K562 (cell line): ENCODE data around the gene CFHR4.
"Not testable (repeated sequence)": the region's sequence is repeated elsewhere in the genome, so short reads cannot be mapped to it uniquely, and the experiment has no call there.

Source experiments
- HNRNPL ChIP-seq: fragments of 200-400 bp; formaldehyde crosslinking; IDR thresholded peaks from 2 replicates; pipeline ENCODE4 v1.6.1; 2017; ENCODE audit warnings: low read depth, mild to moderate bottlenecking, low read length
- VEZF1 ChIP-seq: fragments of 200-800 bp; sonication (Bioruptor generic); IDR thresholded peaks from 2 replicates; pipeline ENCODE4 v1.6.1; 2017; ENCODE audit warnings: missing genetic modification characterization, missing compliant biosample characterization
- ZBTB40 ChIP-seq, 2 experiments: fragments of 450-650 bp in 1 of 2; sonication (generic) in 1 of 2; formaldehyde crosslinking in 1 of 2; IDR thresholded peaks; 2 replicates each; pipeline versions ENCODE4 v1.7.1 to v1.9.0; 2016 to 2022; ENCODE audit warnings: inconsistent platforms in 1 of 2, mild to moderate bottlenecking in 1 of 2, missing genetic modification reagents in 1 of 2

GRCh38 chr1:196943568-196943967 lies 55.7 kb downstream of the CFHR4 start, which contains the start of gene CFHR2:
- not testable (repeated sequence) for TF ChIP-seq VEZF1; HNRNPL; ZBTB40 (IDR thresholded peaks at IDR 0.05); ZBTB40 (CRISPR knock-in tag; IDR thresholded peaks at IDR 0.05)
